Activated T-cell treated with anti-CD3 and anti-CD28 coated beads for 24 hours (primary cell): ENCODE data around the gene VWA3A.
"Not testable (repeated sequence)": the region's sequence is repeated elsewhere in the genome, so short reads cannot be mapped to it uniquely, and the experiment has no call there.

Experiments
- DNase-seq: peaks from one replicate; pipeline ENCODE4 v3.0.0-alpha.2; 2020; ENCODE audit warnings: low read depth

Gene VWA3A, protein sequence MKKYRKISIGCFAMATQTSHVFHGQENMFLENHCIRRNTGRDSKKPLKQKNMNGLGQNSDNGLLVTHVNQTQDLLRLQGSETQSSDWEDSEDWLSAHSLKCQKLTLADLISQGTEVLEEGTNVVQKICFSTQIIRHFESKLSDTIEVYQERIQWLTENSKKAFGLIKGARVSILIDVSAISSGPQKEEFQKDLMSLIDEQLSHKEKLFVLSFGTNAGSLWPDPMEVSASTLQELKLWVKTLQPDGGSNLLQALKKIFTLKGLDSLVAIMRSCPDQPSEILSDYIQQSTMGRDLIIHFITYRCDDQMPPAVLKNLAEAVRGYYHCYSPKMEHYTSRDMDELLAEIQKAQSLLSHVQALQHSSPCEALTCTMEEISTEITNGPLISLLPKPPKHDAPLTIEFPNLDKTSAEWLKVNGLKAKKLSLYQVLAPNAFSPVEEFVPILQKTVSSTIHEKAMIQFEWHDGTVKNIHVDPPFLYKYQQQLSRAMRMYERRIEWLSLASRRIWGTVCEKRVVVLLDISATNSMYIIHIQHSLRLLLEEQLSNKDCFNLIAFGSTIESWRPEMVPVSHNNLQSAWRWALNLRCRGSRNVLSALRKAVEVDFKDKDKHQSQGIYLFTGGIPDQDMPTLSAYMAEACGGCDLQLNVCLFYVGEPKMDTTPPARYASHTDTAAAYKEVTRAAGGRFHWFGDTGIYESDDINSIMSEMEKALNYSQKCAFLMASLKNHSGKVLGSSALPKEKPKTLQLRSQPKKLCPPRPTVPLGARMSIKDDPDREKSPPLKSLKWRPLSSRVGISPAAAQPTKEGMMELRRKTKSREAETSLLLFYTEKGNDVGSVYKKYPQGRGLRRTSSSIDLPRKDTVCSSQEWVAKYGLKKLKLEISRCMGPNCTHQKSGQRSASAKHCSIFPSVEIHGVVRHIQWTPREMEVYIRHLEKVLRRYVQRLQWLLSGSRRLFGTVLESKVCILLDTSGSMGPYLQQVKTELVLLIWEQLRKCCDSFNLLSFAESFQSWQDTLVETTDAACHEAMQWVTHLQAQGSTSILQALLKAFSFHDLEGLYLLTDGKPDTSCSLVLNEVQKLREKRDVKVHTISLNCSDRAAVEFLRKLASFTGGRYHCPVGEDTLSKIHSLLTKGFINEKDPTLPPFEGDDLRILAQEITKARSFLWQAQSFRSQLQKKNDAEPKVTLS

DNA sequence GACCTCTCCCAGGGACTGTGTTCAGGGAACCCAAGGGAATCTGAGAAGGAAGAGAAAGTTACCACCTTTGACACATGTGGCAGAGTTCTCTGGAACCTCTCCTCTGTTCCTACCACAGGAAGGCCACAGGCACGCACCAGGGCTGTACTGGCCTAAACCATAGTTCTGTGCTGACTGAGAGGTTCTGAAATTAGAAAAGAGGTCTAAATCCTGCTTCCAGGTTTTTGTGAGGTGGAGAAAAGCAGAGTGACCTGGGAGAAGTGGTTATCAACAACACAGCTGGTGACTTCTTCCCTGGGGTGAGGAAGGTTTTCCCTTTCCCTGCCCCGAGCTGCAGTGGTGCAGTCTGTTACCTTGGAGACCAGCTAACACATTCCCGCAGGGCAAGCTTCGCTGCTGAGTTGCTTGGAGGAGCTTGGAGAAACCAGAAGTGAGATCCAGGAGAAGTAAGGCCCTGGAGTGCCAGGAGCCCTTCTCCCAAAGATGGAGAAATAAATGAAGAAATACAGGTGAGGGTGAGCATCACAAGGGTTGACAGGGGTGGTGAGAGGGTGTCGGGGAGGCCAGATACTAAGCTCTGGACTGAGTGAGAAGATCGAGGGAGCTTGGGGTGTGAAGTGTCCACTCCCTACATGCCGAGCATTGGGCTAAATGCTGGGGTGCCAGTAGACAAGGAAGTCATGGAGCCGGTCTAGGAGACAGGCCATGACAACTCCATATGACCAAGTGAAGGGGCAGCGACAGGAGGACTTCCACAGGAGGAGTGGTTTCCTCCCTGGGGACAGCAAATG is at the start of gene VWA3A:
Gene VWA3A (plus strand): TSS at position 399 of the 791 bp plus-strand sequence. CDS start 97 bp downstream, at position 496.
- no peak for DNase-seq

DNA sequence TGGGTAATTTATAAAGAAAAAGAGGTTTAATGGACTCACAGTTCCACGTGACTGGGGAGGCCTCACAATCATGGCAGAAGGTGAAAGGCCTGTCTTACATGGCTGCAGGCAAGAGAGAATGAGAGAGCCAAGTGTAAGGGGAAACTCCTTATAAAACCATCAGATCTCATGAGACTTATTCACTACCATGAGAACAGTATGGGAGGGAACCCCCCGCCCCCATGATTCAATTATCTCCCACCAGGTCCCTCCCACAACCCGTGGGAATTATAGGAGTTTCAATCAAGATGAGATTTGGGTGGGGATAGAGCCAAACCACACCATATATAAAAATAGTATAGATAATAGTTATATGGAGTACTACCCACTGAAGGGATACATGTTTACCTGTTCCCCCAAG is 48.5 kb upstream of the VWA3A start:
- not testable (repeated sequence) for DNase-seq

DNA sequence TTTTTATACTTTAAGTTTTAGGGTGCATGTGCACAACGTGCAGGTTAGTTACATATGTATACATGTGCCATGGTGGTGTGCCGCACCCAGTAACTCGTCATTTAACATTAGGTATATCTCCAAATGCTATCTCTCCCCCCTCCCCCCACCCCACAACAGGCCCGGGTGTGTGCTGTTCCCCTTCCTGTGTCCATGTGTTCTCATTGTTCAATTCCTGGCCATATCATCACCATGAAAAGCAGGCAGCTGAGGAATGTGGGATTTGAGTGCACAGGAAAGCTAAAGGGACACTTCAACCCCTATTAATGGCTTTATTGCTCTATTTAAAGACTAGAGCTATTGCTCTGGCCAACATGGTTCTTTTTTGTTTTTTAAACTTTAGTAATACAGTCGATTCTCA is 46.5 kb upstream of the VWA3A start:
- not testable (repeated sequence) for DNase-seq

DNA sequence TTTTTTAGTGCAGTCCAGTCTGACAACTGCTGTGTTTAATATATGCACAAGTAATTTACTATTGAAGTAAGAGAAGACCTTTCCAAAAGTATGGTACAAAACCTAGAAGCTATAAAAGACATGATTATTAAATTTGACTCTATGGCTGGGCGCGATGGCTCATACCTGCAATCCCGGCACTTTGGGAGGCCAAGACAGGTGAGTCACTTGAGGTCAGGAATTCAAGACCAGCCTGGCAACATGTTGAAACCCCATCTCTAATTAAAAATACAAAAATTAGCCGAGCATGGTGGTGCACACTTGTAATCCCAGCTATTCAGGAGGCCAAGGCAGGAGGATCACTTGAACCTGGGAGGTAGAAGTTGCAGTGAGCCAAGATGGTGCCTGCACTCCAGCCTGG is 41.4 kb upstream of the VWA3A start:
- DNase-seq = no peak

DNA sequence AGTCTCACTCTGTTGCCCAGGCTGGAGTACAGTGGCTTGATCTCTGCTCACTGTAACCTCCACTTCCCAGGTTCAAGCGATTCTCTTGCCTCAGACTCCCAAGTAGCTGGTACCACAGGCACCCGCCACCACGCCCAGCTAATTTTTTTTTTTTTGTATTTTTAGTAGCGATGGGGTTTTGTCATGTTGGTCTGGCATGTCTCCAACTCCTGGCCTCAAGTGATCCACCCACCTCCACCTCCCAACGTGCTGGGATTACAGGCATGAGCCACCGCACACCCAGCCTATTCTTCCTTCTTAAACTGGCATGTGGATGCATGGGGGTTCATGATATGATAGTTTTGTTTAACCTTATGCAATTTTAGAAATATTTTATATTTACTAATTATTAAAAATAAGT is 39.4 kb upstream of the VWA3A start:
- DNase-seq = no peak

DNA sequence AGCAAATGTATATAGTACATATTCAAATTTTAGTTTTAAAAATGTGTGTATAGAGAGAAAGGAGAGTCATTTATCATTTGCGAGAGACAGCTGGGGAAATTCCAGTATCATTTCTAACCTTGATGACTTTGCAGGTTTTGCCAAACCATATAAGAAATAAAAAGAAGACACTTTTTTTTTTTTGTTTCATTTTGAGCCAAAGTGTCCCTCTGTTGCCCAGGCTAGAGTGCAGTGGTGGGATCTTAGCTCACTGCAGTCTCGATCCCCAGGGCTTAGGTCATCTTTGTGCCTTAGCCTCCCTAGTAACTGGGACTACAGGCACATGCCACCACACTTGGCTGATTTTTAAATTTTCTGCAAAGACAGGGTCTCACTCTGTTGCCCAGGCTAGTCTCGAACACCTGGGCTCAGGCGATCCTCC is 38.4 kb upstream of the VWA3A start:
- no peak for DNase-seq

DNA sequence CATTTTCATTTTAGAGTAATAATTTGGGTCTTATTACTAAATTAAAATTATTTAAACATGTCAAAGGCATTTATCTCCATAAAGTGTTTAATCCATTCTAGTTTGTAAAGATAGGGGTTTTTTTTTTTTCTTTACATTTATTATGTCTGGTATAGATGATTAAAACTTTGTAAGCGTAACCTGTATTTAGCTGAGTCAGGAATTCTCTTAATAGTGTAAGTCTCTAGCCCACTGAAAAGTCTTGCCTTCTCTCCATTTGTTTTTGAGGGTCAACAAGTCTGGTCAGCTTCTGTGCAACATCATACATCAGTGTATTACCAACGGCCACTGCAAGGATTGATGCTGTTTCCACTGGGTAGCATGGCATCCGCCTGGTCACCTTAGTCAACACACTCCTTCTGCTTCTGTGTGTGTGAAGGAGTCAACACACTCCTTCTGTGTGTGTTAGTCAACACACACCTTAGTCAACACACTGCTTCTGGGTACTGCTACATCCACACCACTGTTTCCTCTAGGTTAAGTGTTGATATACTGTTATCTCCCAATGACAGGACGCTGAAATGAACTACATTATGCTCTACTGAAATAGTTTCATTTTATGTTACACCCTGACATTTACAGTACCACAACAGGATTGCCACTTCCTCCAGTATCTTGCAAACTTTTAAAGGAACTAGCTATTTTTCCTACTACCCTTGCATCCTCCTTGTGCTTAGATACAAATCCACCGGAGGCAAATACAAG is 37.3 kb upstream of the VWA3A start:
- DNase-seq = no peak

DNA sequence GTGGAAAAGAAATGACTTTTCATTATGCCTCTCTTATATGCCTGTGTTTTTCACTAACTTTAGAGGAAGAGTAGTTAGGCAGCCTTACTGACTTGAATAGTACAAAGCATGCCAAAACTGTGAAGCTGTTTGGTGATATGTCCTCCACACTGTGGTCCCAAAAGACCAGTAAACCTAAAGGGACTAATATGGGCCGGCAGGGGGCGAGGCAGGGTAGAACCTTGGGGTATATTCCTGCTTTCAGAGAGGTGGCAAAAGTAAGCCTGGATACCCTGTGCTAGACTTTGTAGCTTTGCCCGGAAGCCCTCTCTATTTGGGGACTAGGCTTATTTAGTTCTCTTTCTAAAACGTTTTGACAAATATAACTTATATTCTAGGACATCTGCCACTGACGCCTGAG is 36.5 kb upstream of the VWA3A start:
- DNase-seq = no peak

DNA sequence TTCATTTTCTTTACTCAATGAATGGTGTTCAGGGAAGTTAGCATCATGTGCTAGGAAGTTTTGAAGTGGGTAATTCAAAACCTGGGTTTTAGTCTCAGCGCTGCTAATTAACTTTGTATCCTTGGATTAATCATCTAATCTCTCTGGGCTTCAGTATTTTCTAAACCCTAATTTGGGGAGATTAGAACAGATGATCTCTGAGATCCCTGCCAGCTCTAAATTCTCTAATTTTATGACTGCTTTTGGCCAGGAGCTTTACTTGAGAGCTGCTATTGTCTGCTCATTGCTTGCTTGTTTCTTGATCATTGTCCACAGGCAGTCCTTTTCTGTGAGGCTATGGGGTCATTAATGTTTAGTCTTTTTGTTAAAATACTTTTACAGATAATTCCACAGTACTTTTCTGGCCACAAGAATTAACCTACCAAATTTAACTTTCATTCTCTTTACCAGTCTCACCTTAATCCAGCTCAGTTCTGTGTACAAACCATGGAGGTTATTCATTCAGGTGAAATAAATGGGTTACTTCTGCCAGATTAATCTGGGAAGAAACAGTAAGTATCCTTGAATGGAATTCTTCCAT is 28.4 kb upstream of the VWA3A start:
- no peak for DNase-seq

DNA sequence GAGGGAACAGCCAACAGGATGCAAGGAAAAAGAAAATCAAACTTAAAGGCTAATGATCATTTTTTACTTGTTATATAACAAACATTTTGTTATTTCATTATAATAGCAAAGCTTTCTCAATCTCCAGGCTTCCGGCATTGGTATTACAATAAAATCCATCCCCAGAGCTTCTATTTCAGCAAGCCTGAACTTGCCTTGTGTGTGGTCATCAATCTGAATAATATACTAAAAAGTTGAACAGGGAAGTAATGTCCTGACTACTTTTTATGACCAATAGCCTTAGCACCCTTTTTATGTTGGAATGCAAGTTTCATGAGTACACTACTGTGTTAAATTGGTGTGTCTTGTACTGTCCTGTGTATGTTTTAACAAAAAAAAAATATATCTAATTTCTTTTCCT is 27.1 kb upstream of the VWA3A start:
- no peak for DNase-seq

DNA sequence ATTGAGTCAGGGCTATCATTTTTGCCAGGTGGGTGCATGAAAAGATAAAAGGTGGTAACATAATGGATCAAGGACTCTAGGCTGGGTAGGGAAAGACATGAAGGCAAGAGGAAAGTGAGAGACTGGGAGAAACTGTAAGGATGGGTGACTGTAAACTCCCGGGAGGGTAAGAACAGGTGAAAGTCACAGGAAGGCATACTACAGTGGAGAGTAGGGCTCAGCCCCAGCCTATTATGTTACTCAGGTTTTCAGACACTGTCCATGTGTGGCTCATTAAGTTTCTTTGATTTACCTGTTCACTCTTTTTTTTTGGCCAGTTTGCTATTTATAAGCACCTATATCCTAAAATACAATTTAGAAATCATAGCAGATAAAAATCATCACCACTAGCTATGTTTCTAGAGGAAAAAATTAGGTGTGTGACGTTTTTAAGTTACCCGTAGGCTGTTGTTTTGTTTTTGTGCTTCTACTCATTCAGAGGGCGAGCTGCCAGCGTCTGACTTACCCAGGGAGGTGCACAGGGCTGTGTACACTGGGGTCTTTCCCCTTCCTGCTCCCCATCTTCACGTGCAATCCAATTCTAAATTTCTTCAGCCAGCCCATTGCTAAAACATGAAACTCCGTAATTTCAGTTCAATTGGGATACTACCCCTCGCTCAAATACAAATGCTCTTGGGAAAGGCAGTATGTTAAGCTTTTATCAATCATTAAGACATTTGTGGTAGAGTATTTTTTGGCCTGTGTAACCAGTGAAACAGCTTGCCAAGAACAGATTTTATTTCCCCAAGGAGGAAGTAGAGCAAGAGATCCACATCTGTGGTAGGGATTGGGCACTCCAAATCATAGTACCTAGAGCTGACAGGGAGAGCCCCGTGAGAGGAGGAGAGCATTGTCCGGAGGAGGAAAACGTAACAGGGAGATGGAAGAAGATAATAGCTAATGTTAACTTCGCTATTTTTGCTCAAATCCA is 21.7 kb upstream of the VWA3A start:
- no peak for DNase-seq

DNA sequence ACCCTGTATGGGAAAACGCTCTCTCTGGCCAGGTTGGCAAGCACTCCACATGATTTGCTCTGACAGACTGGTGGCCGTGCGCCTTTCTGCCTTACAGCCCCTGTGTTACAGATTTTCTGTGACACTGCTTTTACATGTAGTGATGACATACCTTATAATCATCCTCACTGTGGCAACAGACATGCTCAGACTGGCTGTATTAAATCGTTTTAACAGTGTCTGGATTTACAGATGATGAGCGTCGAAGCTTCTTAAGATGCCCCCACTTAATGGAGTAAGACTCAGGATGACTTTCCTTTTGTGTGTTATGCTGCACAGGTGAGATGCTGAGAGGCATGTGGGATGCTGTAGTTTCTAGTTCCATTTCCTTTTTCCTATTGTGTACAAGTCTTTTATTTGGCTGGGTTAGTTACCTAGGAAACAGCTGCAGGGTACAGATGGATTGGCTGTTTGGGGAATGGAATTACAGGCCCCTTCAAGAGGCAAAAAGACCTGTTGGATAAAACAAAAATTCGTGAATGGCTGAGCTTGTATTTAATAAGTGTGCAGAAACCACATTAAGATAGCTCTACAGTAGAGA is 20.9 kb upstream of the VWA3A start:
- DNase-seq = no peak

DNA sequence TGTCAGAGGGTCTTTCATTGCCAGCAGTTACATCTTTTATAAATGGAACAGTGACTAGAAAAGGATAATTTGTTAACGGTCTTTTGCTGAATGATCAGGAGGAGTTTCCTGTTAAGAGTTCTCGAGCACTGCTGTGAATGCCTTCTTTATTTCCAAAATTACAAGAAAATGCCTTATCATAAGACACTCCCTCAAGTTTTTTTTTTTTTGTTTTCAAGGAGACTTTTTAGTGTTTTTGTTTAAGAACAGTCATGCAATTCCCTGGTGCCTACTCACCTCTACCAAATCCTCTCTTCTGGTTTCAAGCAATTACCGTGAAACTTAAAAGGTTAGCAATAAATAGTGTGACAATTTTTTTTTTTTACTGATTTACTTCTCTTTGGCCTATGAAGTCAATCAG is 19.0 kb upstream of the VWA3A start:
- DNase-seq = no peak

DNA sequence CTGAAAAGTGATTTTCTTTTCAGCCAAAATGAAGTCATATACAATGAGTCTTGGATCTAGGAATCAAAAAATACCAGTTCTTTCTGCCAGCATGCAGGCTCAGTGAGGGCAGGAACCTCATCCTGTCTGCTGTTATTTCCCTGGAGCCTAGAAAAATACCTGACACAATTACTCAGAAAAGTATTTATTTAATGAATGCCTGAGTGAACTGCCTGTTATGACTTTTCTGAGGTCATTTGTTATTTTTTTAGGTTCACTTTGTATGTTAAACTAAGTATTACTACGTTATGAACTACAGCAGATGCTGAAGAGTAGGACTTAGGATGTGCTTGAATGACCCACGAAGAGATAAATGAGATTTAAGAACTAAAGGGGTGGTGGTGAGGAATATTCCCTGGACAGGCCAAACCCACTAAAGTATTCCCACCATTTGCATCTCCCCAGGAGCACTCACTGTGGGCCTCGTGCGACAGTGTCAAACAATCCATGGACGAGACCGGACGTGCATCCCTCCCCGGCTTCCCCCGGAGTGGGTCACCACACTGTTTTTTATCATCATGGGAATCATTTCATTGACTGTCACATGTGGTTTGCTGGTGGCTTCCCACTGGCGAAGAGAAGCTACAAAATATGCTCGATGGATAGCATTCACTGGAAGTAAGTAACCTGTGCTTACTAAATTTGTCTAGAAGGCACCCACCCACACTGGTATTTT is 17.1 kb upstream of the VWA3A start:
- DNase-seq = no peak

DNA sequence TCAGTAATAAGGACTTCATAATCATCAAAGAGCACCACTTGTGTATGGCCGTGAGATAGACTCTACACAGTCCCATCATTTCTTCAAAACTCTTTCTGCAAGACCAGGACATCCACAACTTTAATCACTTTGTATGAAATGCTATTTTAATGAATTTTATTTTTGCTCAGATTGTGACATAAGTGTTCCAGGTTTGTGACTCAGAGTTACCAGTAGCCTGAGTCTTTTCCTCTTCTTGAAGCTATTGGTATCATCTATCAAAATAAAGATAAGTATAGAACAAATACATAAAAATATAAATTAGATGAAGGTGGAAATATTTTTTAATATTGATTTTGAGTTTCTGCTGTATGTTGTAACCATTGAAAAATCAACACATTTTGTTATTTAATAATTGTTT is 16.6 kb upstream of the VWA3A start:
- DNase-seq = no peak

DNA sequence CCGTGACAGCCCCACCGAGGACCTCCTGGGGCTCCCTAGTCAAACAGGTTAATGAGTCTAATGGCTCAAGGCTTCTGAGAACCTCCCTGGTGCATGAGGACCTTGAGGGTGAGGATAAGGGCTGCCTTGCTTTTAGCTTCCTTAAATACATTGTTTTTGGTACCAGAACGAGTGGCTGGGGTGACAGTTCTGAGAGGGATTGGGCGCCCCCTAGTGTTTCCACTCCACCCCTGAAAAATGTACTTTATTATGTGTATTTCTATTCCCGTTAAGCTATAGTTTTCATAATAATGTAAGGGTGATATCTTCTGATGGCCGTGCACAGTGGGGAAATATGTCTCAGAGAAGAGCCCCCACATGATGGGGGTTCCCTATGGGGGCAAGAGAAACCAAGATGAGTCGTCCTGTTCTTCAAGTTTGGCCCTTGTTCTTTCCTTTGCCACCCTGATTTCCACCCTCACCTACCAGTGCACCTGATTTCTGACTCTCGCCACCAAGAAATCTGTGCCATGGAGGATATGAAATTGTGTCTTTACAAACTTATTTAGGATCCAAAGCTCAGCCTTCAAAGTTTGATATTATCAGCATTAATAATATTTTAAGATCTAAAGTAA is 14.5 kb upstream of the VWA3A start:
- DNase-seq = peak; percentile 65

DNA sequence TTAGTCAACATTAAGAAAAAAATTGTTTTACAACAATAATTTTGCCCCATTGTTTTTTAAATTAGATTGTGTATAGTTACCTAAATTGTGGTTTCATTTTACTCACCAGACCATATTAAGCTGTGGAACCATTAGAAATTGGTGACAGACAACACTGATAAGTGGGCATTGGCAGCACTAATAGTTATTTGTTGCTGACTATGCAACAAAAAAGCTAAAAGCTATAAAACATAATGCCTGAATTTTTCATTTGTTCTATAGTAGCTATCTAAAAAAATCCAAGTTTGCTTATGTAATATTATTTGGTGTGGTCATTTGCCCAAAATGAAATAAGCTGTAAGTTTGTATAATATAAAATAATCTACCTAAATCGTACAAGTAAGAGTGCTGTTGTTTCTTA is 13.7 kb upstream of the VWA3A start:
- no peak for DNase-seq

DNA sequence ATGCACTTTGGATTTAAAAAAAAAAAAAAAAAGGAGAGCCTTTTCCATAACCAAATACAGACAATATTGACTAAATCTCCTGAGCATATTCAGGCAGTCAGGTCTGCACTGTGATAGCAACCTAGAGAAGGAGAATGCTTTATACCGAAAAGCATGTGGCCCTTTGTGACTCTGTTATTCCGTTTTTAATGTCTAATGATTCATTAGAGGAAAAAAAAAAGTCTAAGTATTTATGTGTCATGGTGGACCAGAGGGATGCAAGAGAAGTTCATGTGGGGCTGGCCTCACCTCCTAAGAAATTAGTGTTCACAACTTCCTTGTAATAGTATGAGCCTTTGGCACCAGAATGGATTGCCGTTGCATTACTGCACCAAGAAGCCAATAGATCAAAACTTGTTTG is 11.3 kb upstream of the VWA3A start:
- DNase-seq = no peak
